PC-3 (cell line): ENCODE data around the gene SLC22A17. TPM values are rescaled to one million over a fixed set of nuclear protein-coding genes. Genes with fewer than 3 reads are reported as not detected.
A peak's percentile ranks its signal among the peaks of the same experiment; 100 is the strongest.

ENCODE experiments used
- ATAC-seq: fragments of 200-7000 bp; cut with Tn5 transposase; 2 replicates; pipeline ENCODE4 v1.9.1; 2020; ENCODE audit warnings: mild to moderate bottlenecking, moderate library complexity
- BruUV-seq: library from RNA; stranded (reverse); fragments of 400-500 nt; replicated peaks from 2 replicates; lab custom pipeline; 2021; lab: Mats Ljungman, UMichigan
- CTCF ChIA-PET: fragments of 300-600 bp; sonication (Branson Sonifier 250); formaldehyde crosslinking; loops from one replicate; lab custom pipeline; 2022; ENCODE audit warnings: antibody characterized with exemption; lab: Charles Lee
- POLR2A ChIA-PET: fragments of 300-600 bp; sonication (Branson Sonifier 250); formaldehyde crosslinking; loops from one replicate; lab custom pipeline; 2022; ENCODE audit warnings: antibody characterized with exemption; ENCODE audit not compliant: unreplicated experiment; lab: Charles Lee
- DNase-seq: peaks from one replicate; pipeline ENCODE4 v3.0.0-alpha.2; 2015
- H2AFZ ChIP-seq: fragments of 300-600 bp; sonication (generic); 2 replicates; pipeline ENCODE4 v1.6.0; 2016; ENCODE audit warnings: antibody characterized with exemption, low read length
- H3F3A ChIP-seq: fragments of 300-600 bp; sonication (generic); one replicate; pipeline ENCODE4 v1.6.0; 2017; ENCODE audit warnings: antibody characterized with exemption, low read length, control low read depth, mild to moderate bottlenecking; ENCODE audit not compliant: unreplicated experiment
- H3K27ac ChIP-seq: fragments of 300-600 bp; sonication (generic); 2 replicates; pipeline ENCODE4 v1.5.1; 2016; ENCODE audit warnings: mild to moderate bottlenecking, low read length
- H3K27me3 ChIP-seq: fragments of 300-600 bp; sonication (generic); 2 replicates; pipeline ENCODE4 v1.6.1; 2016; ENCODE audit warnings: low read length, mixed read lengths
- H3K36me3 ChIP-seq: fragments of 300-600 bp; sonication (generic); 2 replicates; pipeline ENCODE4 v1.6.1; 2016; ENCODE audit warnings: low read depth, mixed run types, low read length, mixed read lengths
- H3K4me1 ChIP-seq: fragments of 300-600 bp; sonication (generic); 2 replicates; pipeline ENCODE4 v1.5.1; 2016; ENCODE audit warnings: low read length; ENCODE audit not compliant: insufficient read depth
- H3K4me2 ChIP-seq: fragments of 300-600 bp; sonication (generic); 2 replicates; pipeline ENCODE4 v1.6.0; 2016; ENCODE audit warnings: low read length
- H3K4me3 ChIP-seq: fragments of 300-600 bp; sonication (generic); 2 replicates; pipeline ENCODE4 v1.5.1; 2016; ENCODE audit warnings: mild to moderate bottlenecking, low read length, mixed read lengths
- H3K79me2 ChIP-seq: fragments of 300-600 bp; sonication (generic); 2 replicates; pipeline ENCODE4 v1.6.1; 2017; ENCODE audit warnings: low read length, mixed read lengths
- H3K9ac ChIP-seq: fragments of 300-600 bp; sonication (generic); 2 replicates; pipeline ENCODE4 v1.6.0; 2016; ENCODE audit warnings: mild to moderate bottlenecking, low read length
- H3K9me2 ChIP-seq: fragments of 300-600 bp; sonication (generic); replicated peaks from 2 replicates; pipeline ENCODE4 v1.6.1; 2016; ENCODE audit warnings: mixed run types, low read length, mixed read lengths
- H3K9me3 ChIP-seq: fragments of 300-600 bp; sonication (generic); 2 replicates; pipeline ENCODE4 v1.6.1; 2016; ENCODE audit warnings: low read length, mixed read lengths
- H4K20me1 ChIP-seq: fragments of 300-600 bp; sonication (generic); 2 replicates; pipeline ENCODE4 v1.6.1; 2016; ENCODE audit warnings: low read length, mixed read lengths
- CTCF ChIP-seq: fragments of 300-600 bp; sonication (generic); conservative IDR thresholded peaks from 2 replicates; pipeline ENCODE4 v1.5.1; 2017; ENCODE audit warnings: antibody characterized with exemption, low read depth, mild to moderate bottlenecking, low read length
- EZH2 ChIP-seq: fragments of 300-600 bp; sonication (generic); IDR thresholded peaks from one replicate; pipeline ENCODE4 v1.6.1; 2017; ENCODE audit warnings: antibody characterized with exemption, mild to moderate bottlenecking, low read length; ENCODE audit not compliant: unreplicated experiment
- EZH2phosphoT487 ChIP-seq: fragments of 300-600 bp; sonication (generic); IDR thresholded peaks from 2 replicates; pipeline ENCODE4 v1.6.1; 2018; ENCODE audit warnings: mild to moderate bottlenecking, antibody characterized with exemption, low read length, borderline replicate concordance
- intact Hi-C: fragments of 100-400 bp; cut with micrococcal nuclease; formaldehyde crosslinking; loops from 2 replicates; pipeline ENCODE4 v1.9.0; 2023
- total RNA-seq: library from RNA; depleted of rRNA; stranded (reverse); fragments of >200 nt; gene quantifications from 2 replicates; pipeline ENCODE4 v1.2.3, GENCODE V29; 2014

The SLC22A17 gene
- total RNA-seq, 1 experiment from 2014 or later: 12.0 TPM

DNA sequence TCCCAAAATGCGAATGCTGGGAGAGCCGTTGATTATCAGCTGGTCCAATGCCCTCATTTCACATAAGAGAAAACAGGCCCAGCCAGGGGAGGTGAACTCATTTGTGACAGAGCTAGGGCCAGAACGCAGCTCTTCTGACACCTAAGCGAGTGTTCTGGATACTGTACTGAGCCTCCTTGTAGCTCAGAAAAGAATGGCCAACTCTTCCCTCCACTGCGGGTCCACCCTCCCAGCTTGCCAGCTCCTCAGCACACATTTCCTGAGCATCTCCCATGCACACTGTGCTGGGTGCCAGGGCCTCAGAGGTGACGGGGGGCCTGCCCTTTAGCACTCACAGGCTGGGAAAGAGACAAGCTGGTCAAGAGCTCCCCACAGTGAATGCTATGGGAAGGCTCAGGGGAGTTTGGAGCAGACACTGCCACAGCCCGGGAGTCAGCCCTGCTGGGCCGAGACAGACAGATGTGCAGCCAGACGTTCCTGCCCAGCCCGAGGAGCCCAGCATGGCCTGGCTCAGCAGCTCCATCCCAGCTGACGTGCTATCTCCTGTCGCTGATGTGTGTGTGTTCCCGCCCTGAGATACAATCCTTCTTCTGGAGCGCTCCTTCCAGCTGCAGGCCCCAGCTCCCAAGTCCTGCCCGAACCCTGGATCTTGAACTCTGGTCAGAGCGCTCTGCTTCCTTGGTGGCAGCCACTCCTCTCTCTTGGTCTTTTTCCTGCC lies 27.7 kb upstream of the SLC22A17 start:
- Histone ChIP-seq H3K4me1 (no peaks in the 10 kb centered on the region), H3K9me2 (no peaks in the 10 kb centered on the region), H3K4me2 (no peak overlapping the region), H4K20me1 (no peaks in the 10 kb centered on the region), H3K9ac (no peak overlapping the region), H2AFZ (no peak overlapping the region), H3K4me3 (no peak overlapping the region), H3K36me3 (no peaks in the 10 kb centered on the region), H3K27me3 (peaks cover 35% of the 10 kb centered on the region), H3K27ac (no peak overlapping the region), H3K79me2 (no peaks in the 10 kb centered on the region), H3F3A (no peaks in the 10 kb centered on the region), H3K9me3 (no peaks in the 10 kb centered on the region)
- intact Hi-C loops: loop anchor here (1.0 kb wide), 2 partner anchors 52 to 115 kb away; no protein-coding TSS in a partner anchor
- 0 out of 2 replicates have a peak, but pooled peaks have one; percentile 18 for TF ChIP-seq CTCF
- no peak for TF ChIP-seq EZH2
- ChIA-PET POLR2A (no interaction called here), CTCF (interaction anchor here (0.6 to 1.3 kb wide), 4 partner anchors 43 to 311 kb away, joined by 3 to 11 read pairs (median 6); partner anchors contain the start of gene AP1G2)
- DNase-seq (no peak), ATAC-seq (no peak)
- BruUV-seq: no TSS peak

- DNase-seq (peak; percentile 81), ATAC-seq (peak; percentile 91)
- H3K9me2 ChIP-seq: no peaks in the 10 kb centered on the region
- H3K4me2 ChIP-seq: no peak overlapping the region
- no peak overlapping the region for H2AFZ ChIP-seq
- H3K9ac ChIP-seq: no peak overlapping the region
- TF ChIP-seq EZH2phosphoT487: no peak
- TF ChIP-seq CTCF: peak; percentile 94
- TF ChIP-seq EZH2: no peak
- H3F3A ChIP-seq: no peaks in the 10 kb centered on the region
- no peaks in the 10 kb centered on the region for H4K20me1 ChIP-seq
- intact Hi-C loops: loop anchor here (1.0 kb wide), 2 partner anchors 51 to 114 kb away; no protein-coding TSS in a partner anchor
- no peak overlapping the region for H3K4me3 ChIP-seq
- H3K27ac ChIP-seq: no peak overlapping the region
- no peaks in the 10 kb centered on the region for H3K36me3 ChIP-seq
- peaks cover 27% of the 10 kb centered on the region for H3K27me3 ChIP-seq
- POLR2A ChIA-PET: no interaction called here
- H3K79me2 ChIP-seq: no peaks in the 10 kb centered on the region
- no peaks in the 10 kb centered on the region for H3K9me3 ChIP-seq
- BruUV-seq: no TSS peak
- CTCF ChIA-PET: interaction anchor here (0.6 to 1.3 kb wide), 4 partner anchors 43 to 311 kb away, joined by 3 to 11 read pairs (median 6); partner anchors contain the start of gene AP1G2
- H3K4me1 ChIP-seq: no peaks in the 10 kb centered on the region
These were observed 26.9 kb upstream of the SLC22A17 start for GRCh38 chr14:23379366-23380196.
